HG02981 (cell line): Measurements from ENCODE around the gene SLC12A8.

ENCODE experiments used
- ATAC-seq: cut with Tn5 transposase; IDR thresholded peaks from one replicate; pipeline ENCODE4 v1.9.1; 2021; ENCODE audit warnings: mild to moderate bottlenecking, moderate library complexity; ENCODE audit not compliant: unreplicated experiment

The SLC12A8 gene

GRCh38 chr3:125214738-125215137 lies 2.2 kb upstream of the SLC12A8 start:
- ATAC-seq = no peak

- ATAC-seq = no peak
Measured at GRCh38 chr3:125213946-125214542, 1.5 kb upstream of the SLC12A8 start.

- ATAC-seq = no peak
Measured at GRCh38 chr3:125213364-125213755, 812 bp upstream of the SLC12A8 start.

- no peak for ATAC-seq
Measured at GRCh38 chr3:125212091-125212508, 448 bp downstream of the SLC12A8 start.

GRCh38 chr3:125211523-125212090 lies 941 bp downstream of the SLC12A8 start:
- no peak for ATAC-seq

GRCh38 chr3:125207949-125208568 lies 4.5 kb downstream of the SLC12A8 start:
- ATAC-seq = no peak

- no peak for ATAC-seq
Measured at GRCh38 chr3:125207507-125207906, 5.0 kb downstream of the SLC12A8 start.

GRCh38 chr3:125206934-125207333 lies 5.6 kb downstream of the SLC12A8 start:
- ATAC-seq = no peak

- ATAC-seq = no peak
Measured at GRCh38 chr3:125203731-125204130, 8.8 kb downstream of the SLC12A8 start.

- no peak for ATAC-seq
Measured at GRCh38 chr3:125202197-125202596, 10.4 kb downstream of the SLC12A8 start.

GRCh38 chr3:125200731-125201139 lies 11.8 kb downstream of the SLC12A8 start:
- peak; percentile 77 for ATAC-seq

- ATAC-seq = no peak
Measured at GRCh38 chr3:125194849-125195601, 17.5 kb downstream of the SLC12A8 start.

- ATAC-seq = no peak
Measured at GRCh38 chr3:125194061-125194848, 18.3 kb downstream of the SLC12A8 start.

- ATAC-seq = peak; percentile 74
Measured at GRCh38 chr3:125192190-125193035, 20.1 kb downstream of the SLC12A8 start.

GRCh38 chr3:125191730-125192129 lies 20.8 kb downstream of the SLC12A8 start:
- no peak for ATAC-seq

- no peak for ATAC-seq
Measured at GRCh38 chr3:125191256-125191655, 21.3 kb downstream of the SLC12A8 start.

- ATAC-seq = no peak
Measured at GRCh38 chr3:125190786-125191185, 21.8 kb downstream of the SLC12A8 start.

GRCh38 chr3:125189378-125190165 lies 23.0 kb downstream of the SLC12A8 start:
- ATAC-seq = no peak

GRCh38 chr3:125188955-125189354 lies 23.6 kb downstream of the SLC12A8 start:
- ATAC-seq = no peak
